Upper lobe of left lung (tissue), 6 donors: ENCODE measurements around the gene LYRM2. TPM values are rescaled to one million over a fixed set of nuclear protein-coding genes. Genes with fewer than 3 reads are reported as not detected.

ENCODE experiments used
- ATAC-seq, 2 donors: fragments of 200-7000 bp; cut with Tn5 transposase; one replicate each; pipeline ENCODE4 v1.9.1; 2022; ENCODE audit warnings: mild to moderate bottlenecking in 2 of 2, moderate library complexity in 2 of 2; ENCODE audit not compliant: low FRiP score in 2 of 2
- DNase-seq, 2 donors: peaks; one replicate each; pipeline ENCODE4 v3.0.0-alpha.2; 2019 to 2020
- H3K27ac ChIP-seq, 4 donors: fragments of 200-600 bp; sonication (generic); one replicate each; pipeline ENCODE4 v1.5.1; 2016 to 2019
- H3K27me3 ChIP-seq, 4 donors: fragments of 200-600 bp; sonication (generic); one replicate each; pipeline ENCODE4 v1.5.1; 2017 to 2019
- H3K36me3 ChIP-seq, 4 donors: fragments of 200-600 bp; sonication (generic); one replicate each; pipeline ENCODE4 v1.5.1; 2016 to 2019
- H3K4me1 ChIP-seq, 4 donors: fragments of 200-600 bp; sonication (generic); one replicate each; pipeline ENCODE4 v1.5.1; 2018 to 2019
- H3K4me3 ChIP-seq, 4 donors: fragments of 200-600 bp; sonication (generic); one replicate each; pipeline ENCODE4 v1.5.1; 2017 to 2019; ENCODE audit warnings: mild to moderate bottlenecking in 2 of 4, moderate library complexity in 1 of 4
- H3K9me3 ChIP-seq, 4 donors: fragments of 200-600 bp; sonication (generic); one replicate each; pipeline ENCODE4 v1.5.1; 2018 to 2019
- EP300 ChIP-seq, 4 donors: sonication (generic); formaldehyde crosslinking; IDR thresholded peaks; one replicate each; pipeline ENCODE4 v1.5.1; 2017; ENCODE audit warnings: antibody characterized with exemption in 4 of 4, control low read depth in 2 of 4
- POLR2A ChIP-seq, 4 donors: fragments of 450-650 bp; IDR thresholded peaks; one replicate each; pipeline ENCODE4 v1.5.1; 2016 to 2017; ENCODE audit warnings: antibody characterized with exemption in 4 of 4, mild to moderate bottlenecking in 2 of 4
- POLR2AphosphoS5 ChIP-seq, 2 donors: sonication (generic); formaldehyde crosslinking; IDR thresholded peaks; one replicate each; pipeline ENCODE4 v1.5.1; 2017; ENCODE audit warnings: antibody characterized with exemption in 2 of 2
- WGBS, 2 donors: methylation state at CpG; one replicate each; pipeline ENCODE4 v1.1.5; 2017 to 2018; 5-methylcytosine and 5-hydroxymethylcytosine counted together
- total RNA-seq, 6 donors: library from RNA; depleted of rRNA in 4 of 6; stranded (reverse); fragments of >200 nt in 4 of 6; gene quantifications; one replicate each; pipeline versions ENCODE4 v1.1.0 to v1.2.1, GENCODE V29; 2016 to 2021
- TF ChIP-seq, protein P1 (sequence below), 6 experiments: fragments of 450-650 bp in 4 of 6; fragments of 200-600 bp in 2 of 6; sonication (generic) in 2 of 6; IDR thresholded peaks; one replicate each; pipeline ENCODE4 v1.5.1; 2016 to 2019; ENCODE audit warnings: antibody characterized with exemption in 6 of 6
- donor health status: DM: no; HTN: no; CAD: no; lungs with moderate emphysema.
- donor health status: DM: no; HTN: yes; CAD: no; lungs with severe emphysema.

The LYRM2 gene
- total RNA-seq, 6 donors from 2014 or later, result 7.3 to 32.4 (median 22.2) TPM

DNA sequence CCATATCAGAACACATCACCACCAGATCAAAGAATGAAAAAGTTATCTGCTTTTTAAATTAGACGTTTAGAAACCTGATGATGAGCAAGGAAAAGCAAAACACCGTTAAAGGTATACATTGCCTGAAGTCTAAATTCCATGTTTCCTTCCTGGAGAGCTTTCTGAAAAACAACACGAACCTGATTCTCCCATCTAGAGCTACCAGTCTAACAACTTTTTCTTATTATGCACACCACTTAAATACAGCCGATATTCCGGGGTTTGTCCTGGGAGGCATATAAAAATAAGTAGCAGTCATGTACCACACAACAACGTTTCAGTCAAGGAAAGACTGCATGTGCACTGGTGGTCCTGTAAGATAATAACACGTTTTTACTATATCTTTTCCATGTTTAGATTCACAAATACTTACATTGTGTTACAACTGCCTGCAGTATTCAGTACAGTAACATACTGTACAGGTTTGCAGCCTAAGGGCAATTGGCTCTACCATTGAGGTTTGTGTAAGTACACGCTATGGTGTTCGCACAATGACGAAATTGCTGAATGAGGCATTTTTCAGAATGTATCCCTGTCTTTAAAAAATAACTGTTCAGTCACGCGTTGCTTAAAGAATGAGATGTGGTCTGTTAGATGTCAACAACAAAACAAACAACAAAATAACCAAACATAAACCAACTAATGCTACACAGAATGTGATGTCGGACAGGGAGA lies 19.1 kb upstream of the LYRM2 start:
- WGBS, 2 donors, result 82 to 86% methylated on average over 13 of the region's 13 CpGs
- no peaks in the 10 kb centered on the region for H3K4me1 ChIP-seq
- ATAC-seq, result no peak
- H3K36me3 ChIP-seq, result peaks cover 12 to 98% (median 59%) of the 10 kb centered on the region in 4 donors
- H3K27me3 ChIP-seq, result no peaks in the 10 kb centered on the region
- no peak overlapping the region for H3K4me3 ChIP-seq
- H3K9me3 ChIP-seq, result no peaks in the 10 kb centered on the region
- TF ChIP-seq POLR2A (IDR thresholded peaks at IDR 0.05), result no peak
- TF ChIP-seq, protein P1, sequence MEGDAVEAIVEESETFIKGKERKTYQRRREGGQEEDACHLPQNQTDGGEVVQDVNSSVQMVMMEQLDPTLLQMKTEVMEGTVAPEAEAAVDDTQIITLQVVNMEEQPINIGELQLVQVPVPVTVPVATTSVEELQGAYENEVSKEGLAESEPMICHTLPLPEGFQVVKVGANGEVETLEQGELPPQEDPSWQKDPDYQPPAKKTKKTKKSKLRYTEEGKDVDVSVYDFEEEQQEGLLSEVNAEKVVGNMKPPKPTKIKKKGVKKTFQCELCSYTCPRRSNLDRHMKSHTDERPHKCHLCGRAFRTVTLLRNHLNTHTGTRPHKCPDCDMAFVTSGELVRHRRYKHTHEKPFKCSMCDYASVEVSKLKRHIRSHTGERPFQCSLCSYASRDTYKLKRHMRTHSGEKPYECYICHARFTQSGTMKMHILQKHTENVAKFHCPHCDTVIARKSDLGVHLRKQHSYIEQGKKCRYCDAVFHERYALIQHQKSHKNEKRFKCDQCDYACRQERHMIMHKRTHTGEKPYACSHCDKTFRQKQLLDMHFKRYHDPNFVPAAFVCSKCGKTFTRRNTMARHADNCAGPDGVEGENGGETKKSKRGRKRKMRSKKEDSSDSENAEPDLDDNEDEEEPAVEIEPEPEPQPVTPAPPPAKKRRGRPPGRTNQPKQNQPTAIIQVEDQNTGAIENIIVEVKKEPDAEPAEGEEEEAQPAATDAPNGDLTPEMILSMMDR (IDR thresholded peaks at IDR 0.05), result no peak
- TF ChIP-seq EP300 (IDR thresholded peaks at IDR 0.05), result no peak
- TF ChIP-seq POLR2AphosphoS5 (IDR thresholded peaks at IDR 0.05), result no peak
- no peak overlapping the region for H3K27ac ChIP-seq
- no peak for DNase-seq

DNA sequence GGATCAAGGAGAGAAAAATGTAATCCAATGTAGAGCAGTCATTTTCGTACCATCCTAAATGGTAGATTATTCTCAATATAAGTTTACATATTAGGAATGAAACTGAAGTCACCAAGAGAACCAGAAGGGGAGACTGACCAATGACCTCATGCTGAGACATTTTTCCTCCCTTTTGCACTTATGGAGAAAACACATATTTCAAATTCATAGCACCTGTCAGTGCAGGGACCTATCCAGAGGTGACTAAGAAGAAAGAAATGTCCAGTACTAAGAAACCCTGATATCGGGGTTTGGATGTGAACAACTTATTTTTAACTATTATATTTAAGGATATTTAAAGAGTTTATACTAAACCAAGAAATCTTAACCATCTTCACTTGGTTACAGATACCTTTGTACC lies 16.6 kb upstream of the LYRM2 start:
- Histone ChIP-seq H3K4me3 (no peak overlapping the region), H3K27ac (no peak overlapping the region), H3K9me3 (no peaks in the 10 kb centered on the region), H3K36me3 (peaks cover 18 to 95% (median 58%) of the 10 kb centered on the region in 4 donors), H3K27me3 (no peaks in the 10 kb centered on the region), H3K4me1 (no peaks in the 10 kb centered on the region)
- no peak for TF ChIP-seq POLR2AphosphoS5 (IDR thresholded peaks at IDR 0.05)
- DNase-seq (no peak), ATAC-seq (no peak)
- 87 to 91% methylated on average over 2 of the region's 2 CpGs for WGBS, 2 donors

- WGBS, 2 donors, result 92 to 96% methylated on average over 8 of the region's 8 CpGs
- no peak overlapping the region for H3K27ac ChIP-seq
- TF ChIP-seq EP300 (IDR thresholded peaks at IDR 0.05), result no peak
- TF ChIP-seq, protein P1 (IDR thresholded peaks at IDR 0.05), result no peak
- TF ChIP-seq POLR2A (IDR thresholded peaks at IDR 0.05), result no peak
- no peak for TF ChIP-seq POLR2AphosphoS5 (IDR thresholded peaks at IDR 0.05)
- ATAC-seq, result no peak
- no peak overlapping the region for H3K4me3 ChIP-seq
- H3K9me3 ChIP-seq, result no peaks in the 10 kb centered on the region
- H3K36me3 ChIP-seq, result peaks cover 17 to 90% (median 52%) of the 10 kb centered on the region in 4 donors
- H3K4me1 ChIP-seq, result no peaks in the 10 kb centered on the region
- no peaks in the 10 kb centered on the region for H3K27me3 ChIP-seq
- no peak for DNase-seq
Observed at GRCh38 chr6:89650579-89650978, 12.0 kb upstream of the LYRM2 start.

DNA sequence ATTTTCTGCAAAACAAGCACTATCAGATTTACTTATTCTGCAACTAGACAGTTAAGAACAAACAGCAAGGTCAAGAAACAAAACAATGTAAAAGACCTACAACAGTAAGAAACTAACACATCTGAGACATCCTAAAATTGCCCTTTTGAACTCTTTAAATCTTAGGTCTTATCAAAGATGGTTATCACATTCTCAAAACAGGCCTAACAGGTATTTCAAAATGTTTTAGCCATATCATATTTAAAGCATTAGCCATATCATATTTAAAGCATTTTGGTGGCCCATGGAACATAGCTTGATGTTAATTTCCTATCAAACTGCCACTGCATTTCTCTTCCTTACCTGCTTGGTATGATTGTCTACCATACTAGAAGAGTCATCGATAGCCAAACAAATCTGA lies 11.1 kb upstream of the LYRM2 start:
- Histone ChIP-seq H3K27me3 (no peaks in the 10 kb centered on the region), H3K36me3 (peaks cover 17 to 85% (median 49%) of the 10 kb centered on the region in 4 donors)
- 100% methylated on average over 1 of the region's 1 CpG for WGBS, 2 donors

DNA sequence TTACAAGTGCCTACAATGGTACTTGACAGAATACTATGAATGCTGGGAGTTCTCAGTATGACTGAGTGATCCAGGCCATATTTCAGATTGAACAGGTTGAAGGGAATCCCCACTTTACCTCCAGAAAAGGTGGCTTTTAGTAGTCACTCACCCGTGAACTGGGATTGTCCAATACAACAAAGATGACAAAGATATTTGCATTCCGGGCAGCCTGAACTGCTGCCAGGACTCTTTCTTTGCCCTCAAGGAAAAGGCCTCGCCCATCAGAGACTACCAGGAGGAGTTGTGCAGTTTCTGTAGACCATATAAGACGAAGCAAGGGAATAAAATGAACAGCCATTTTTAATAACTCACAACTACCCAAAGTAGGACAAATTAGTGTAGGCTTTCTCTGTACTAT lies 6.3 kb upstream of the LYRM2 start:
- no peak for ATAC-seq

More for the DNA sequence above, 11.1 kb upstream of the LYRM2 start:
- Histone ChIP-seq H3K9me3 (no peaks in the 10 kb centered on the region), H3K4me1 (no peaks in the 10 kb centered on the region), H3K27ac (no peak overlapping the region), H3K4me3 (no peak overlapping the region)
- no peak for DNase-seq
- TF ChIP-seq, protein P1 (IDR thresholded peaks at IDR 0.05), result no peak
- TF ChIP-seq POLR2A (IDR thresholded peaks at IDR 0.05), result no peak
- TF ChIP-seq POLR2AphosphoS5 (IDR thresholded peaks at IDR 0.05), result no peak
- TF ChIP-seq EP300 (IDR thresholded peaks at IDR 0.05), result no peak
- no peak for ATAC-seq

More for the DNA sequence above, 6.3 kb upstream of the LYRM2 start:
- no peaks in the 10 kb centered on the region for H3K27me3 ChIP-seq
- no peak for DNase-seq
- peaks cover 5 to 61% (median 20%) of the 10 kb centered on the region in 4 donors for H3K36me3 ChIP-seq
- no peaks in the 10 kb centered on the region for H3K9me3 ChIP-seq
- H3K27ac ChIP-seq, result no peak overlapping the region
- TF ChIP-seq POLR2A (IDR thresholded peaks at IDR 0.05) (no peak), POLR2AphosphoS5 (IDR thresholded peaks at IDR 0.05) (no peak), EP300 (IDR thresholded peaks at IDR 0.05) (no peak)
- TF ChIP-seq, protein P1 (IDR thresholded peaks at IDR 0.05), result no peak
- WGBS, 2 donors, result 78 to 85% methylated on average over 4 of the region's 4 CpGs
- H3K4me3 ChIP-seq, result no peak overlapping the region
- peaks cover 0 to 8% (median 0%) of the 10 kb centered on the region in 4 donors for H3K4me1 ChIP-seq
